IPS DF 4.7 (cell line): ENCODE measurements around the gene SGPP1.
"Not testable (repeated sequence)": the region's sequence is repeated elsewhere in the genome, so short reads cannot be mapped to it uniquely, and the experiment has no call there.

ENCODE experiments used
- DNase-seq: peaks from one replicate; pipeline ENCODE4 v3.0.0-alpha.2; 2013; ENCODE audit warnings: low spot score; ENCODE audit errors: extremely low read depth

The SGPP1 gene

GRCh38 chr14:63727231-63727735 is 582 bp downstream of the SGPP1 start:
- no peak for DNase-seq

GRCh38 chr14:63726499-63726898 is 1.4 kb downstream of the SGPP1 start:
- DNase-seq, result no peak

GRCh38 chr14:63725786-63726460 is 1.9 kb downstream of the SGPP1 start:
- no peak for DNase-seq

GRCh38 chr14:63717702-63718101 is 10.2 kb downstream of the SGPP1 start:
- no peak for DNase-seq

- no peak for DNase-seq
Observed at GRCh38 chr14:63715360-63715759, 12.5 kb downstream of the SGPP1 start.

GRCh38 chr14:63713764-63714163 is 14.1 kb downstream of the SGPP1 start:
- DNase-seq, result no peak

- DNase-seq, result no peak
Observed at GRCh38 chr14:63713058-63713457, 14.8 kb downstream of the SGPP1 start.

GRCh38 chr14:63712123-63712522 is 15.7 kb downstream of the SGPP1 start:
- no peak for DNase-seq

- DNase-seq, result no peak
Observed at GRCh38 chr14:63710497-63710896, 17.4 kb downstream of the SGPP1 start.

- no peak for DNase-seq
Observed at GRCh38 chr14:63709589-63709988, 18.3 kb downstream of the SGPP1 start.

- DNase-seq, result no peak
Observed at GRCh38 chr14:63707216-63707615, 20.6 kb downstream of the SGPP1 start.

GRCh38 chr14:63705561-63706070 is 22.2 kb downstream of the SGPP1 start:
- no peak for DNase-seq

- DNase-seq, result not testable (repeated sequence)
Observed at GRCh38 chr14:63702530-63702929, 25.3 kb downstream of the SGPP1 start.

GRCh38 chr14:63701606-63702299 is 26.1 kb downstream of the SGPP1 start:
- DNase-seq, result no peak

GRCh38 chr14:63692310-63693020 is 35.4 kb downstream of the SGPP1 start:
- no peak for DNase-seq

GRCh38 chr14:63689132-63689531 is 38.7 kb downstream of the SGPP1 start:
- DNase-seq, result no peak

- DNase-seq, result no peak
Observed at GRCh38 chr14:63686926-63687325, 40.9 kb downstream of the SGPP1 start.

- DNase-seq, result no peak
Observed at GRCh38 chr14:63685401-63685800, 42.5 kb downstream of the SGPP1 start.

GRCh38 chr14:63682727-63683593 is 44.9 kb downstream of the SGPP1 start:
- no peak for DNase-seq

GRCh38 chr14:63678536-63678935 is 49.3 kb downstream of the SGPP1 start:
- DNase-seq, result no peak

- no peak for DNase-seq
Observed at GRCh38 chr14:63677891-63678379, 49.9 kb downstream of the SGPP1 start.
